Testis (tissue), 2 donors: ENCODE measurements around the gene DUS1L.

Source experiments
- POLR2A ChIP-seq: fragments of 450-650 bp; IDR thresholded peaks from one replicate; pipeline ENCODE4 v1.6.1; 2017; ENCODE audit warnings: antibody characterized with exemption, mild to moderate bottlenecking, moderate library complexity
- TF ChIP-seq, protein P1 (sequence below), 3 experiments: fragments of 450-650 bp in 2 of 3; fragments of 200-600 bp in 1 of 3; sonication (generic) in 1 of 3; IDR thresholded peaks; one replicate each; pipeline ENCODE4 v1.5.1; 2016 to 2019; ENCODE audit warnings: antibody characterized with exemption in 3 of 3, mild to moderate bottlenecking in 2 of 3, moderate library complexity in 1 of 3

DNA sequence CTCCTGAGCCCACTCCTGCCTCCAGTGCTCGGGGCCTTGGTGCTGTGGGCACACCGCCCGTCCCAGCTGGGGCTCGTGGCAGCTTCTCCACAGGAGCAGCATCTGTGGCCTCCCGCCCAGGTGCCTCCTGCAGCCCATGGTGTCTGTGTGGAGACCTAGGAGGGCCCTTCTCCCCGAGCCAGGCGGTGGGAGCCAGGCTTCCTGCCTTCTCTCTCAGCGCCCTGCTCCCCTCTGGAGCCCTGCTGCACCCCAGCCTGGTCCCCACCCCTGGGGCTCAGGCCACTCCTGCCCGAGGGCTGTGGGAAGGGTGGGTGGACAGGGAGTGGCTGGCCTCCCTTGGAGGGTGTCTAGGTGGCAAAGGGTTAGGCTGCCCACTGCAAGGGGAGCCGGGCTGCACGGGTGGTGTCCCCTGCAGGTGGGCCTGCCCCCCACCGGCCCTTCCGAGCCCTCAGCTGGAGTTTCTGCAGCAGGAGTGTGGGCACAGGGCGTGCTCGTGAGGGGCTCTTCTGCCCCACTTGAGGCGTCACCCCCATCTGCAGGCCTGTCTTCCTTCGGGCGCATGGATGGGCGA, 53.9 kb downstream of the DUS1L start:
- TF ChIP-seq, protein P1, sequence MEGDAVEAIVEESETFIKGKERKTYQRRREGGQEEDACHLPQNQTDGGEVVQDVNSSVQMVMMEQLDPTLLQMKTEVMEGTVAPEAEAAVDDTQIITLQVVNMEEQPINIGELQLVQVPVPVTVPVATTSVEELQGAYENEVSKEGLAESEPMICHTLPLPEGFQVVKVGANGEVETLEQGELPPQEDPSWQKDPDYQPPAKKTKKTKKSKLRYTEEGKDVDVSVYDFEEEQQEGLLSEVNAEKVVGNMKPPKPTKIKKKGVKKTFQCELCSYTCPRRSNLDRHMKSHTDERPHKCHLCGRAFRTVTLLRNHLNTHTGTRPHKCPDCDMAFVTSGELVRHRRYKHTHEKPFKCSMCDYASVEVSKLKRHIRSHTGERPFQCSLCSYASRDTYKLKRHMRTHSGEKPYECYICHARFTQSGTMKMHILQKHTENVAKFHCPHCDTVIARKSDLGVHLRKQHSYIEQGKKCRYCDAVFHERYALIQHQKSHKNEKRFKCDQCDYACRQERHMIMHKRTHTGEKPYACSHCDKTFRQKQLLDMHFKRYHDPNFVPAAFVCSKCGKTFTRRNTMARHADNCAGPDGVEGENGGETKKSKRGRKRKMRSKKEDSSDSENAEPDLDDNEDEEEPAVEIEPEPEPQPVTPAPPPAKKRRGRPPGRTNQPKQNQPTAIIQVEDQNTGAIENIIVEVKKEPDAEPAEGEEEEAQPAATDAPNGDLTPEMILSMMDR (IDR thresholded peaks at IDR 0.05): no peak
- TF ChIP-seq POLR2A: no peak
